ENCODE results near the gene CTNND2.

The CTNND2 gene

GRCh38 chr5:11770310-11770709 is 133.9 kb downstream of the CTNND2 start:
- Histone ChIP-seq H4K20me1 (ENCODE audit: insufficient read depth) (no peaks in the 10 kb centered on the region), H2AFZ (ENCODE audit: low read depth) (no peak overlapping the region), H3K27me3 (ENCODE audit: insufficient read depth, low read depth) (no peaks in the 10 kb centered on the region), H3K79me2 (ENCODE audit: insufficient read depth, low read depth) (no peaks in the 10 kb centered on the region), H3K4me1 (ENCODE audit: low read depth, poor library complexity, severe bottlenecking) (no peaks in the 10 kb centered on the region), H3K4me2 (no peak overlapping the region), H3K9ac (no peak overlapping the region), H3K4me3 (IDR thresholded peaks at IDR 0.05; ENCODE audit: insufficient read depth, low read depth, low read length) (no peak overlapping the region), H3K36me3 (ENCODE audit: insufficient read depth) (no peaks in the 10 kb centered on the region), H3K27ac (no peak overlapping the region)
- no peak for TF ChIP-seq CTCF (conservative IDR thresholded peaks at IDR 0.05; ENCODE audit: low read depth, low read length)

GRCh38 chr5:11760934-11761603 is 143.2 kb downstream of the CTNND2 start:
- no peaks in the 10 kb centered on the region for H3K27me3 ChIP-seq (ENCODE audit: insufficient read depth, low read depth)
- no peak overlapping the region for H3K27ac ChIP-seq
- H3K36me3 ChIP-seq (ENCODE audit: insufficient read depth): no peaks in the 10 kb centered on the region
- no peak overlapping the region for H2AFZ ChIP-seq (ENCODE audit: low read depth)
- no peak overlapping the region for H3K9ac ChIP-seq
- no peak overlapping the region for H3K4me3 ChIP-seq (IDR thresholded peaks at IDR 0.05; ENCODE audit: insufficient read depth, low read depth, low read length)
- H3K4me1 ChIP-seq (ENCODE audit: low read depth, poor library complexity, severe bottlenecking): no peaks in the 10 kb centered on the region
- no peak overlapping the region for H3K4me2 ChIP-seq
- H3K79me2 ChIP-seq (ENCODE audit: insufficient read depth, low read depth): no peaks in the 10 kb centered on the region
- TF ChIP-seq CTCF (conservative IDR thresholded peaks at IDR 0.05; ENCODE audit: low read depth, low read length): no peak
- no peaks in the 10 kb centered on the region for H4K20me1 ChIP-seq (ENCODE audit: insufficient read depth)

GRCh38 chr5:11758321-11758720 is 145.9 kb downstream of the CTNND2 start:
- H3K27me3 ChIP-seq (ENCODE audit: insufficient read depth, low read depth): no peaks in the 10 kb centered on the region
- no peaks in the 10 kb centered on the region for H3K36me3 ChIP-seq (ENCODE audit: insufficient read depth)
- no peaks in the 10 kb centered on the region for H3K79me2 ChIP-seq (ENCODE audit: insufficient read depth, low read depth)
- no peaks in the 10 kb centered on the region for H3K4me1 ChIP-seq (ENCODE audit: low read depth, poor library complexity, severe bottlenecking)
- no peak overlapping the region for H3K27ac ChIP-seq
- no peaks in the 10 kb centered on the region for H4K20me1 ChIP-seq (ENCODE audit: insufficient read depth)
- no peak overlapping the region for H3K9ac ChIP-seq
- no peak overlapping the region for H3K4me2 ChIP-seq
- TF ChIP-seq CTCF (conservative IDR thresholded peaks at IDR 0.05; ENCODE audit: low read depth, low read length): no peak
- no peak overlapping the region for H2AFZ ChIP-seq (ENCODE audit: low read depth)
- H3K4me3 ChIP-seq (IDR thresholded peaks at IDR 0.05; ENCODE audit: insufficient read depth, low read depth, low read length): no peak overlapping the region

GRCh38 chr5:11757661-11758060 is 146.6 kb downstream of the CTNND2 start:
- no peak overlapping the region for H3K9ac ChIP-seq
- H3K4me1 ChIP-seq (ENCODE audit: low read depth, poor library complexity, severe bottlenecking): no peaks in the 10 kb centered on the region
- H2AFZ ChIP-seq (ENCODE audit: low read depth): no peak overlapping the region
- H3K79me2 ChIP-seq (ENCODE audit: insufficient read depth, low read depth): no peaks in the 10 kb centered on the region
- H4K20me1 ChIP-seq (ENCODE audit: insufficient read depth): no peaks in the 10 kb centered on the region
- TF ChIP-seq CTCF (conservative IDR thresholded peaks at IDR 0.05; ENCODE audit: low read depth, low read length): no peak
- no peaks in the 10 kb centered on the region for H3K36me3 ChIP-seq (ENCODE audit: insufficient read depth)
- no peak overlapping the region for H3K4me2 ChIP-seq
- H3K27ac ChIP-seq: no peak overlapping the region
- H3K27me3 ChIP-seq (ENCODE audit: insufficient read depth, low read depth): no peaks in the 10 kb centered on the region
- H3K4me3 ChIP-seq (IDR thresholded peaks at IDR 0.05; ENCODE audit: insufficient read depth, low read depth, low read length): no peak overlapping the region

Measured in KMS-11 (cell line).